Measurements from ENCODE around the gene SYF2. TPM values are rescaled to one million over a fixed set of nuclear protein-coding genes. Genes with fewer than 3 reads are reported as not detected.
"Not testable (repeated sequence)": the region's sequence is repeated elsewhere in the genome, so short reads cannot be mapped to it uniquely, and the experiment has no call there.

Gene SYF2
- total RNA-seq, 2 experiments from 2014 or later = 39.0 to 42.4 TPM

DNA sequence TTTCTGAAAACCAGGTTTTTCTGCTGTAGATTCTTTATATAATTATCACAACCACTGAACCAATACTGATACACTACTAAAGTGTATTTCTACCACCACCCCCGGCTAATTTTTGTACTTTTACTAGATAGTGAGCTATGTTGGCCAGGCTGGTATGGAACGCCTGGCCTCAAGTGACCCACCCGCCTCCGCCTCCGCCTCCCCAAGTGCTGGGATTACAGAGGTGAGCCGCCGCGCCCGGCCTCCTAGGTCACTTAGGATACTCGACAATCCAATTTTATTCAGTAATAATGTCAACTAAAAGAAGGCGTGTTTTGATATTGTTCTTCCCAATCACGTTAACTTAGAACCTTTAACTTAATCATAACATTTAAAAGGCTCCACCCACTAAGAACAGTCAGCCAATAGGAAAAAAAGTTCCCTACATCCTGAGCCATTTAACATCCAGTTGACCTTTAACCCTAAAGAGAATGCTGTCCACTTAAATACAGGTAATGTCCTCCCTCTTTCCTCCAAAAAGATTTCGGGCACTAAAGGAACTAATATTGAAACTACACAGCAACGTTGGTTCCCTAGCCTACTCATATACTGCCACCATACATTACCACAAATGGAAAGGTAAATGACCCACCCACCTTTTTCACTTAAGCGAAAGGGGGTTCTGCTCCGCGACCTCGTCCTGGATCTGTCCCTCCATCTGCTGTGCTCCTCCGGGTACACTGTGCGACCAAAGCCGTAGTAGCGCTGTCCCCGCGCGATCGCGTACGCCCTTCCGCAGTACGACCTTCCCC, 13.7 kb upstream of the SYF2 start:
- ATAC-seq (no peak), DNase-seq (no peak)
- H3K36me3 Mint-ChIP-seq (ENCODE audit: low read depth) = peaks cover 51% of the 10 kb centered on the region
- no peaks in the 10 kb centered on the region for H3K9me3 Mint-ChIP-seq (ENCODE audit: low read depth)
- peak overlapping the region; percentile 96 for H3K4me3 Mint-ChIP-seq
- H3K27ac Mint-ChIP-seq = peak overlapping the region; percentile 99
- H3K27me3 Mint-ChIP-seq = no peaks in the 10 kb centered on the region
- ChIA-PET POLR2A (interaction anchor here (0.6 to 2.3 kb wide), 3 partner anchors 14 to 593 kb away, joined by 3 to 13 read pairs (median 3); partner anchors contain the start of gene SYF2), CTCF (interaction anchor here (1.7 kb wide), 1 partner anchor 15 kb away, joined by 6 read pairs; no protein-coding TSS in a partner anchor)
- peaks cover 48% of the 10 kb centered on the region for H3K4me1 Mint-ChIP-seq
- intact Hi-C loops (cut with DNase I, micrococcal nuclease) = loop anchor here (1.0 to 10.0 kb wide), 11 partner anchors 23 to 1265 kb away; partner anchors contain the start of genes CLIC4 (in 1 of the 2), MTFR1L (in 1 of the 2), NIPAL3 (in 1 of the 2) and PAFAH2 (in 1 of the 2)

DNA sequence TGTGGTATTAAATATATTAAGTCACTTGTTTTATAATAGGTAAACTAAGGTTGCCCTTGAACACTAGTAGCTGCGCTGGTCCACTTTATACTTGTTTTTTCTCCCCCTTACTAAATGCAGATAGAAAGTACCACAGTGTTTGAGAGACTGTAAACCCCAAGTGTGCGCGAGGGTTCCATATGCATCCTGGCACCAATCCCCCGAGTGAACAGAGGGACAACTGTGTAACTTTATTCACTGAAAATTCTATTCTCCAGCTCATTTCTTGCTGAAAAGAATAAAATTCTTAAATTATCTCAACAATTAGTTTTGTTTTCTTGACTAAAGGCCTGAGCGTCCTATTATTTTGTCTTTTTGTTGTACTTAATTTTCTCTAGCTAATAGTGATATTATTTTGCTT, 13.1 kb upstream of the SYF2 start:
- Mint-ChIP-seq H3K9me3 (ENCODE audit: low read depth) (no peaks in the 10 kb centered on the region), H3K27ac (peak overlapping the region; percentile 99), H3K36me3 (ENCODE audit: low read depth) (peaks cover 55% of the 10 kb centered on the region), H3K4me1 (peaks cover 53% of the 10 kb centered on the region), H3K4me3 (peak overlapping the region; percentile 96), H3K27me3 (no peaks in the 10 kb centered on the region)
- intact Hi-C loops (cut with DNase I, micrococcal nuclease) = loop anchor here (5.0 to 10.0 kb wide), 4 partner anchors 318 to 831 kb away; partner anchors contain the start of genes MTFR1L (in 1 of the 2), NIPAL3 (in 1 of the 2), PAFAH2 (in 1 of the 2) and STPG1 (in 1 of the 2)
- DNase-seq (no peak), ATAC-seq (no peak)
- CTCF ChIA-PET = interaction anchor here (1.7 kb wide), 1 partner anchor 14 kb away, joined by 6 read pairs; no protein-coding TSS in a partner anchor
- POLR2A ChIA-PET = interaction anchor here (0.6 to 2.3 kb wide), 6 partner anchors 13 to 752 kb away, joined by 3 to 13 read pairs (median 4); partner anchors contain the start of gene SYF2

DNA sequence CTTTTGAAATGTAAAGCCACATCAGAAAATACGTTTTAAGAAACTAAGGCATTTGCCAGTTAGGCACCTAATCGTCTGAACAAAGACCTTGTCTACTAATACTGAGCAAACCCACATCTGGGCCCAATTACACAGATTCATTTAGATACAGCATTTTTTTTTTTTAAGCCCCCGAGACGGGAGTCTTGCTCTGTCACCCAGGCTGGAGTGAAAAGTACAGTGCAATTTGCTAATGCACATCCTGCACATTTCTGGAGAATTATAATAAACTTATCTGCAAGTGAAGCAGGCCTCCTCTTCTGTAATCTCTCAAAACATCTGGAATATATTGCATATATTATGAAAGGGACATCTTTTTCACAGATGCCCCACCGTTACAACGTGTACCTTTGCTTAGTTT, 11.6 kb upstream of the SYF2 start:
- no peaks in the 10 kb centered on the region for H3K9me3 Mint-ChIP-seq (ENCODE audit: low read depth)

DNA sequence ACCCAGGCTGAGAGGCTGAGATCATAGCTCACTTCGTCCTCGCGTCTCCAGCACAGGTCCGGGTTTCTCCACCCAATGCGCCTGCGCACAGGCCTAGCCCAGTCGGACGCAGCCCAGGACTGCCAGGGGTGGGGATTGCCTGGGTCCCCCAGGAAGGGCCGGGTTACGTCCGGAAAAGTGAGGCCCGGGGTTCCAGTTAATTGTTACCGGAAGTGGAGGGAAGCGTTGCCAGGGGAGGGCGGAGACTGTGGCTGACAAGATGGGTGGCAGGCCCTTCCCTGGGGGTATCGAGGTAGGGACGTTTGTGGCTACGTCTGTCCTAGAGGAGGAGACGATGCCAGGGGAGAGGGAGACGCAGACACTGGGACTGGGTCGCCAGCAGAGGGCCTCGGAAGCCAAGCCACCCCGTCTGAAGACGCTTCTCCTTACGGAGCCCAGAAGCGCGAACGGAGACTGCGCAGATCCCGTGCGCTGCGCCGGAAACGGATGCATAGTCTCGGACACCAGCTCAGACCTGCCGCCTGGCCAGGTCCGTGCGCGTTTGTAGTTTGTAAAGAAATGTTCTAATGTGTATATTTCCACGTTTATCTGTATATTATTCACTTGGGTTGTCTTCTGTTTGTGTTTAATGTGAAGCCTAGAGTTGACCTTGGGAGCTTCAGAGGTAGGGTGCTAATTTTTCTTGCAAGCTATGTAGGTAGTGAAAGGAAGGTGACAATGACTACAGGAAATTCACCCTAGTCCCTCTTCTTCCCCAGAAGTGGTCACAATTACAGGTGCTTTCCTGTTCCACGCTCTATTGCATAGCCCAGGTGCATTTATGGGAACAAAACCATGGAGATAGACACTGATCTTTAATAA, 7.6 kb upstream of the SYF2 start:
- DNase-seq (peak; percentile 96), ATAC-seq (peak; percentile 91)
- Mint-ChIP-seq H3K27me3 (no peaks in the 10 kb centered on the region), H3K27ac (peak overlapping the region; percentile 89), H3K36me3 (ENCODE audit: low read depth) (peaks cover 40% of the 10 kb centered on the region), H3K4me3 (peak overlapping the region; percentile 74), H3K9me3 (ENCODE audit: low read depth) (no peaks in the 10 kb centered on the region), H3K4me1 (peaks cover 43% of the 10 kb centered on the region)
- POLR2A ChIA-PET = interaction anchor here (0.6 to 1.3 kb wide), 3 partner anchors 11 to 33 kb away, joined by 3 to 7 read pairs (median 4); no protein-coding TSS in a partner anchor
- CTCF ChIA-PET = interaction anchor here (0.6 to 1.3 kb wide), 9 partner anchors 8 to 917 kb away, joined by 3 to 8 read pairs (median 4); partner anchors contain the start of genes PAFAH2 and TMEM50A
- intact Hi-C loops (cut with DNase I, micrococcal nuclease) = loop anchor here (1.0 to 10.0 kb wide), 6 partner anchors 8 to 825 kb away; partner anchors contain the start of genes MTFR1L (in 1 of the 2), NIPAL3 (in 1 of the 2), PAFAH2 (in 1 of the 2) and STPG1 (in 1 of the 2)

More for the DNA sequence above, 11.6 kb upstream of the SYF2 start:
- intact Hi-C loops (cut with DNase I, micrococcal nuclease) = loop anchor here (5.0 to 10.0 kb wide), 4 partner anchors 93 to 829 kb away; partner anchors contain the start of genes MTFR1L (in 1 of the 2), NIPAL3 (in 1 of the 2), PAFAH2 (in 1 of the 2) and STPG1 (in 1 of the 2)
- DNase-seq (no peak), ATAC-seq (no peak)
- ChIA-PET CTCF (interaction anchor here (0.7 kb wide), 1 partner anchor 522 kb away, joined by 4 read pairs; no protein-coding TSS in a partner anchor), POLR2A (interaction anchor here (2.3 kb wide), 1 partner anchor 12 kb away, joined by 13 read pairs; the partner anchor contains the start of gene SYF2)
- peak overlapping the region; percentile 74 for H3K27ac Mint-ChIP-seq
- H3K4me3 Mint-ChIP-seq = no peak overlapping the region
- no peaks in the 10 kb centered on the region for H3K27me3 Mint-ChIP-seq
- H3K36me3 Mint-ChIP-seq (ENCODE audit: low read depth) = peaks cover 59% of the 10 kb centered on the region
- peaks cover 60% of the 10 kb centered on the region for H3K4me1 Mint-ChIP-seq

DNA sequence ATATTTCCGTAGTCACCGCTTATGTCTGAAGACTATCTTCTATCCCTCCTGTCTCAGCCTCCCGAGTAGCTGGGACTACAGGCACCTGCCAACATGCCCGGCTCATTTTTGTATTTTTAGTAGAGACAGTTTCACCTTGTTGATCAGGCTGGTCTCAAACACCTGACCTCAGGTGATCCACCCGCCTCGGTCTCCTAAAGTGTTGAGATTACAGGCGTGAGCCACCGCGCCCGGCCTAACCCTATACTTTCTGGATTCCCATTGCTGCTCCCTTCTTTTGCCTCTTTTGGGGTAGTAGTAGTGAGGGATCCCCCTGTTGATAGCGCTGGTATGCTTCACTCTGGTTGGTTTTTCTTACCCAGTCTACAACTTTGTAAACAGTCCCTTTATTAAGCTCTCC, 5.7 kb upstream of the SYF2 start:
- Mint-ChIP-seq H3K27ac (peak overlapping the region; percentile 23), H3K4me3 (no peak overlapping the region), H3K36me3 (ENCODE audit: low read depth) (peaks cover 29% of the 10 kb centered on the region), H3K27me3 (no peaks in the 10 kb centered on the region), H3K9me3 (ENCODE audit: low read depth) (no peaks in the 10 kb centered on the region), H3K4me1 (peaks cover 33% of the 10 kb centered on the region)
- intact Hi-C loops (cut with DNase I, micrococcal nuclease) = loop anchor here in 1 of 2 experiments (2.0 kb wide), 1 partner anchor 29 kb away; no protein-coding TSS in a partner anchor
- no peak for DNase-seq
- no peak for ATAC-seq
- CTCF ChIA-PET = no interaction called here
- POLR2A ChIA-PET = interaction anchor here (0.8 kb wide), 1 partner anchor 9 kb away, joined by 3 read pairs; the partner anchor contains the start of gene RSRP1

DNA sequence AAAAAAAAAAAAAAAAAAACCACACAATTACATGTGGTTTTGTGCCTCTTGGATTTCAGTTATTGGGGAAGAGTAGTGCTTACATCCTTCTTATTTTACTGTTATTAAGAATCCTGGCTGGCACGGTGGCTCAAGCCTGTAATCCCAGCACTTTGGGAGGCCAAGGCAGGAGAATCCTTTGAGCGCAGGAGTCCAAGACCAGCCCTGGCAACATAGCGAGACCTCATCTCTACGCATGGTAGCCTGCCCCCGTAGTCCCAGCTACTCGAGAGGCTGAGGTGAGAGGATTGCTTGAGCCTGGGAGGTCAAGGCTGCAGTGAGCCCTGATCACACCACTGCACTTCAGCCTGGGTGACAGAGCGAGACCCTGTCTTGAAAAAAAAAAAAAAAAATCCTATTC, 4.0 kb upstream of the SYF2 start:
- H3K27ac Mint-ChIP-seq = not testable (repeated sequence)

DNA sequence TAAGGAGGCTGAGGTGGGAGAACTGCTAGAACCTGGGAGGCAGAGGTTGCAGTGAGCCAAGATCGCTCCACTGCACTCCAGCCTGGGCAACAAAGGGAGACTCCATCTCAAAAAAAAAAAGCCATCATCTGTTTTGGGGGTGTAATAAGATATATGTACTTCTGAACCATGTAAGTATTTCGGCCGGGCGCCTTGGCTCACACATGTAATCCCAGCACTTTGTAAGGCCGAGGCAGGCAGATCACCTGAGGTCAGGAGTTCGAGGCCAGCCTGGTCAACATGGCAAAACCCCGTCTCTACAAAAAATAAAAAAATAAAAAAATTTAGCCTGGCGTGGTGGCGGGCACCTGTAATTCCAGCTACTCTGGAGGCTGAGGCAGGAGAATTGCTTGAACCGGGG, 3.1 kb upstream of the SYF2 start:
- H3K9me3 Mint-ChIP-seq (ENCODE audit: low read depth); intact Hi-C loops (cut with DNase I, micrococcal nuclease); CTCF ChIA-PET; H3K27ac Mint-ChIP-seq; ATAC-seq; H3K27me3 Mint-ChIP-seq; H3K4me3 Mint-ChIP-seq; DNase-seq: not testable (repeated sequence)
- POLR2A ChIA-PET = interaction anchor here (1.2 kb wide), 1 partner anchor 12 kb away, joined by 3 read pairs; the partner anchor contains the start of gene RSRP1
- peaks cover 18% of the 10 kb centered on the region for H3K36me3 Mint-ChIP-seq (ENCODE audit: low read depth)
- peaks cover 26% of the 10 kb centered on the region for H3K4me1 Mint-ChIP-seq

More for the DNA sequence above, 4.0 kb upstream of the SYF2 start:
- H3K36me3 Mint-ChIP-seq (ENCODE audit: low read depth) = peaks cover 20% of the 10 kb centered on the region
- H3K4me3 Mint-ChIP-seq; DNase-seq; CTCF ChIA-PET; ATAC-seq; intact Hi-C loops (cut with DNase I, micrococcal nuclease); H3K27me3 Mint-ChIP-seq; H3K9me3 Mint-ChIP-seq (ENCODE audit: low read depth): not testable (repeated sequence)
- POLR2A ChIA-PET = interaction anchor here (0.6 to 1.0 kb wide), 2 partner anchors 9 to 544 kb away, joined by 4 to 7 read pairs; no protein-coding TSS in a partner anchor
- H3K4me1 Mint-ChIP-seq = peaks cover 27% of the 10 kb centered on the region

DNA sequence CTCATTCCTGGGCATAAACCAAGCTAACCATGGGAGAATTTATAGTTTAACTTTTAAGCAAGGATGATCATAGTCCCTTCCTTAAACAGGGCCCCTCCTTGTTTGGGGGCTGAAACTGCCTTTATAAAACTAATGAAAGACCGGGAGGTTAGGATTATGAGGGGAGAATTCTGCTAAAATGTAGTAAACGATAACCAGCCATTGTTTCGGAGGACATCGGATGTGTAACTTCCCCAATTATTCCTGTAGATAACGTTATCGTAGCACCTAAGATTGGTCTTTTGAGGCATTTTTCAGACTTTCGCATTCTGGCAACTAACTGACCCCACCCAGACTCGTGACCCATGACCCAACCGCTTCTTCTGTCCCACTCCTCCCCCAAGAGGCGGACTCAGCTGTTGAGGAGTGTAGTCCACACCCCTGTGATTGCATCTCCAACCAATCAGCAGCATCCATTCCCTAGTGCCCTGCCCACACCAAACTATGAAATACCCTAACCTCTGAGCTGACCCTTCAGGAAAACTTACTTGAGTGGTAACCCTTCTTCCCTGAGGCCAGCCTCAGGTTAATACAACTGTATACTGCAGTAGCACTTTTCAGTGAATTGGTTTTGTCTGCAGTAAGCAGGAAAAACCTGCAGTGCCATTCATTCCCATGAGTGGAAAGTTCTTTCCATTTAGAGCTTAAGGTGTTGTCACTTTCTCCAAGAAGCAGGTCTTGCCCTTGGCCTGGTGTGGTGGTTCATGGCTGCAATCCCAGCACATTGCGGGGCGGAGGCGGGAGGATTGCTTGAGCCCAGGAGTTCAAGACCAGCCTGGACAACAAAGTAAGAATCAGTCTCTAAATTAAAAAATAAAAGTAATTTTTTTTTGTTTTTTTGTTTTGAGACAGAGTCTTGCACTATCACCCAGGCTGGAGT, 823 bp upstream of the SYF2 start:
- H3K27me3 Mint-ChIP-seq = no peaks in the 10 kb centered on the region
- H3K4me3 Mint-ChIP-seq = no peak overlapping the region
- H3K9me3 Mint-ChIP-seq (ENCODE audit: low read depth) = no peaks in the 10 kb centered on the region
- H3K27ac Mint-ChIP-seq = no peak overlapping the region
- ATAC-seq (peak; percentile 86), DNase-seq (peak; percentile 83)
- POLR2A ChIA-PET = interaction anchor here (0.5 to 2.9 kb wide), 8 partner anchors 12 to 1244 kb away, joined by 3 to 37 read pairs (median 4); partner anchors contain the start of genes MACO1 and RSRP1
- CTCF ChIA-PET = interaction anchor here (0.5 to 1.3 kb wide), 5 partner anchors 9 to 1115 kb away, joined by 3 to 14 read pairs (median 3); no protein-coding TSS in a partner anchor
- H3K36me3 Mint-ChIP-seq (ENCODE audit: low read depth) = peaks cover 21% of the 10 kb centered on the region
- H3K4me1 Mint-ChIP-seq = peaks cover 26% of the 10 kb centered on the region
- intact Hi-C loops (cut with DNase I, micrococcal nuclease) = loop anchor here (1.0 to 5.0 kb wide), 7 partner anchors 7 to 590 kb away; partner anchors contain the start of genes RSRP1 (in 2 of the 2), CLIC4 (in 1 of the 2), MACO1 (in 1 of the 2) and SRRM1 (in 1 of the 2)

DNA sequence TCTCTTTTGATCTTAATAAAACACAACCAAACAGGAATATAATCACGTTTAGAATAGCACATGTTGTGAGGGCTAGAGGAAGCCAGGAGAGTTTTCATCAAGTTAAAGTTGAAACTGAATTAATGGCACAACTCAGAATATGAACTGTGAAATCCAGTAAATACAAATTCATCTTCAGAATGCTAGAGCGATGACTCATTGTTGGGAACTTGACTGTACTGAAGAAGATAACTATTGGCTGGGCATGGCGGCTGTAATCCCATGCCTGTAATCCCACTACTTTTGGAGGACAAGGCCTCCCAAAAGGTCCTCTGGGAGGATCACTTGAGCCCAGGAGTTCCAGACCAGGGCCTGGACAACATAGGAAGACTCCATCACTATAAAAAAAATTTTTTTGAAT, 8.8 kb downstream of the SYF2 start:
- peak overlapping the region; percentile 5 for H3K27ac Mint-ChIP-seq
- peaks cover 34% of the 10 kb centered on the region for H3K36me3 Mint-ChIP-seq (ENCODE audit: low read depth)
- intact Hi-C loops (cut with DNase I, micrococcal nuclease) = no loop called here
- ATAC-seq (no peak), DNase-seq (no peak)
- no peaks in the 10 kb centered on the region for H3K9me3 Mint-ChIP-seq (ENCODE audit: low read depth)
- no peak overlapping the region for H3K4me3 Mint-ChIP-seq
- no peaks in the 10 kb centered on the region for H3K27me3 Mint-ChIP-seq
- ChIA-PET CTCF (no interaction called here), POLR2A (interaction anchor here (0.6 kb wide), 1 partner anchor 898 kb away, joined by 16 read pairs; no protein-coding TSS in a partner anchor)
- H3K4me1 Mint-ChIP-seq = peaks cover 7% of the 10 kb centered on the region

Measured in activated CD4-positive, alpha-beta T cell treated with anti-CD3 and anti-CD28 coated beads for 36 hours (primary cell).